Measurements from ENCODE around the gene SMAD2.
"Not testable (repeated sequence)": the region's sequence is repeated elsewhere in the genome, so short reads cannot be mapped to it uniquely, and the experiment has no call there.

Gene SMAD2

GRCh38 chr18:47781561-47781960 lies 148.9 kb downstream of the SMAD2 start:
- no peak for DNase-seq

DNA sequence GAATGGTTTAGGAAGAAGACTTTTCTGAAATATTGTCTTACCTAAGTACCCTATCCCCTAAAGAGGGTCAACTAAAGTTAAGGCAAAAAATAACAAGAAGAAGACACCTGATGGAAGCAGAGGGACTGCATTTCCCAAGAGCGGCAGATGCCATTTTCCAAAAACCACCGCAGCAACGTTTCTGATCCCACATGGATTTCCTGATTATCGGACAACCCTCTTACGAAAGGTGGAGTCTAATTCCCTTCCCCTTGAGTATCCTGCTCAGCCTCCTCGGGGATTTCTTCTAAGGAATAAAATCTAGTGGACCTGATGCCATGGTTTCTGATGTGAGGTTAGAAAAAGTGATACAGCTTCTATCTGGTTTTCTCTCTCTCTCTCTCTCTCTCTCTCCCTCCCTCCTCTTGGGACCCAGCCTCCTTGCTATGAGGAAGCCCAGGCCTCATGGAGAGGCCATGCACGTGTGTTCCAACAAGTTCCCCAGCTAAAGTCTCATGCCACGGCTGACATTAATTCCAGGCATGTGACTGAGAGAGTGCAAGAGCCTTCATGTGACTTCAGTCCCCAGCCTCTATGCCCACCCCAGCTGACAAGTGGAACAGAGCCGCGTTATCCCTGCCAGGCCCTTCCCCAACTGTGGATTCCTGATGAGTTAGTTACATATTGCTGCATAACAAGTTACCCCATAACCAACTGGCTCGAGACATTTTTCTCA lies 150.3 kb downstream of the SMAD2 start:
- DNase-seq, result no peak

DNA sequence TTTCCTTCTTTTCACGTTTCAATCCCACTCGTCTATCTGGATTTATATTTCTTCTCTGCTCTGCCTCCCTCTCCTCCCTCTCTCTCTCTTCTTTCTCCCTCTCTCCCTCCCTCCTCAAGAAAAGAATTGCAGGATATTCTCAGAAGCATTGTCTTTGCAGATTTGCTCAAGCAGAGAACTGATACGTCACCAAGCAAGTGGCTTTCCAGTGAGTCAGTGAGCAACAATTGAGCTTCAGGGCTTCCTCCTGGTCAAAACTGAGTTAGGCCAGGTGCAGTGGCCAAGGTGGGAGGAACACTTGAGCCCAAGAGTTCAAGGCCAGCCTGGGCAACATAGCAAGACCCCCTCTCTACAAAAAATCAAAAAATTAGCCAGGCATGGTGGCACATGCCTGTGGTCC lies 151.1 kb downstream of the SMAD2 start:
- no peak for DNase-seq

DNA sequence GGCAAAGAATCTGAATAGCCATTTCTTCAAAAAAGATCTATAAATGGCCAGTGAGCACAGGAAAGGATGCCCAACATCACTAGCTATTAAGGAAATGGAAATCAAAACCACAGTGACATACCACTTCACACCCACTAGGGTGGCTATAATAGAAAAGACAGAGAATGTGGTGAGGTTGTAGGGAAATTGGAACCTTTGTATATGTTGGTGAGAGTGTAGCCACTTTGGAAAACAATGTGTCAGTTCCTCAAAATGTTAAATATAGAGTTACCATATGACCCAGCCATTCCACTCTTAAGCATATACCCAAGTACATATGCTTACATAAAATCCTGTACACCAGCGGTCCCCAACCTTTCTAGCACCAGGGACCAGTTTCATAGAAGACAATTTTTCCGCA lies 152.8 kb downstream of the SMAD2 start:
- DNase-seq, result no peak

- DNase-seq, result no peak
Measured at GRCh38 chr18:47775961-47776360, 154.5 kb downstream of the SMAD2 start.

DNA sequence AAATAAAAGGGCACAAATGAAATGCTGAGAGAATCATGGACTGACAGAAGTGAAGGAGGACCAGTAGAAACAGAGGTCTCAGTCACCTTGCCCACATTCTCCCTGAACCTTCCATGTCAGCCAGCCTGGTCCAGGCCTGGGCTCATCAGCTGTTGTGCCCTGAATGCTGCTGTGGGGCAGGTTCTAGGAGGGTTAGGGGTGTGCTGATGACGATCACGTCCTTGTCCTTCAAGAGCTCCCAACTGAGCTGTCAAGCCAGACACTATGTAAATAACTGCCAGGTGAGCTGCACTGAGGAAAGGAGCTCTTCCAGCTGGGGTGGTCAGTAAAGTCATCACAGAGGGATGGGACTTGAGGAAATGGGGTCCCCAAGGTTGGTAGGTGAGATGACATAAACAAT lies 156.5 kb downstream of the SMAD2 start:
- DNase-seq, result no peak

GRCh38 chr18:47772374-47773248 lies 157.8 kb downstream of the SMAD2 start:
- peak in 1 of 2 donors; percentile 22 for DNase-seq

GRCh38 chr18:47771922-47772321 lies 158.5 kb downstream of the SMAD2 start:
- DNase-seq, result no peak

DNA sequence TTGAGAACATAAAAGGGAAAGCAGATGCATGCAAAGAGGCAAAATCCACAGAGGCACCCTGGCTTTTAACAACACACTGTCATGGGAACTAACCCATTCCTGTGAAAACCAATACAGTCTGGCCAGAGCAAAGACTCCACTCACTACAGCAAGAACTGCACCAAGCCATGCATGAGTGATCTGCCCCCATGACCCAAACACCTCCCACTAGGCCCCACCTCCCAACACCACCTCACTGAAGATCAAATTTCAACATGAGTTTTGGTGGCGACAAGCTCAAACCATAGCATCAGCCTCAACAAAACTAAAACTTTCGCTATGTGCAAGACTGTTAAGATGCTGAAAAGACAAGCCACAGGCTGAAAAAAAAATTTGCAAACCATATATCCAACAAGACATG lies 162.8 kb downstream of the SMAD2 start:
- no peak for DNase-seq

- DNase-seq, result not testable (repeated sequence)
Measured at GRCh38 chr18:47767198-47767597, 163.3 kb downstream of the SMAD2 start.

Data from bone marrow (tissue), 2 donors.